Measurements from ENCODE around the gene FAM13C. TPM values are rescaled to one million over a fixed set of nuclear protein-coding genes. Genes with fewer than 3 reads are reported as not detected.
"Not testable (repeated sequence)": the region's sequence is repeated elsewhere in the genome, so short reads cannot be mapped to it uniquely, and the experiment has no call there.

Gene FAM13C
- not detected for polyA plus RNA-seq (2012; ENCODE audit: low read depth, missing spikeins)

- TF ChIP-seq PAX5 (IDR thresholded peaks at IDR 0.05; ENCODE audit: insufficient read depth, low read length, severe bottlenecking) = no peak
- TF ChIP-seq POLR2AphosphoS5 (IDR thresholded peaks at IDR 0.05; ENCODE audit: low read depth, low read length) = no peak
- no peak for TF ChIP-seq TAF1 (IDR thresholded peaks at IDR 0.05; ENCODE audit: low read depth, low read length)
- no peak for TF ChIP-seq POLR2A (IDR thresholded peaks at IDR 0.05; ENCODE audit: low read depth, low read length)
- no peak for TF ChIP-seq SPI1 (IDR thresholded peaks at IDR 0.05; ENCODE audit: low read depth, low read length)
- TF ChIP-seq POU2F2 (IDR thresholded peaks at IDR 0.05; ENCODE audit: low read depth, low read length) = no peak
- FAIRE-seq (no peak), DNase-seq (ENCODE audit: insufficient read length, low spot score) (no peak)
Measured at GRCh38 chr10:59362144-59362958, at the start of gene FAM13C. Gene FAM13C, minus strand, starts transcription at chr10:59362549. Its CDS starts 89 bp downstream, at chr10:59362460.

- TF ChIP-seq SPI1 (IDR thresholded peaks at IDR 0.05; ENCODE audit: low read depth, low read length) (no peak), POLR2A (IDR thresholded peaks at IDR 0.05; ENCODE audit: low read depth, low read length) (no peak), POLR2AphosphoS5 (IDR thresholded peaks at IDR 0.05; ENCODE audit: low read depth, low read length) (no peak), PAX5 (IDR thresholded peaks at IDR 0.05; ENCODE audit: insufficient read depth, low read length, severe bottlenecking) (no peak), TAF1 (IDR thresholded peaks at IDR 0.05; ENCODE audit: low read depth, low read length) (no peak)
- DNase-seq (ENCODE audit: insufficient read length, low spot score) = no peak
- no peak for FAIRE-seq
Measured at GRCh38 chr10:59405235-59405634, 42.9 kb upstream of the FAM13C start.

GRCh38 chr10:59400214-59400613 is 37.9 kb upstream of the FAM13C start:
- no peak for FAIRE-seq
- DNase-seq (ENCODE audit: insufficient read length, low spot score) = no peak
- TF ChIP-seq POU2F2 (IDR thresholded peaks at IDR 0.05; ENCODE audit: low read depth, low read length) (no peak), POLR2AphosphoS5 (IDR thresholded peaks at IDR 0.05; ENCODE audit: low read depth, low read length) (no peak), SPI1 (IDR thresholded peaks at IDR 0.05; ENCODE audit: low read depth, low read length) (no peak), TAF1 (IDR thresholded peaks at IDR 0.05; ENCODE audit: low read depth, low read length) (no peak), POLR2A (IDR thresholded peaks at IDR 0.05; ENCODE audit: low read depth, low read length) (no peak), PAX5 (IDR thresholded peaks at IDR 0.05; ENCODE audit: insufficient read depth, low read length, severe bottlenecking) (no peak)

GRCh38 chr10:59399329-59399728 is 37.0 kb upstream of the FAM13C start:
- not testable (repeated sequence) for FAIRE-seq; DNase-seq (ENCODE audit: insufficient read length, low spot score)

GRCh38 chr10:59397961-59398360 is 35.6 kb upstream of the FAM13C start:
- DNase-seq (ENCODE audit: insufficient read length, low spot score) = no peak
- TF ChIP-seq POLR2AphosphoS5 (IDR thresholded peaks at IDR 0.05; ENCODE audit: low read depth, low read length) (no peak), POU2F2 (IDR thresholded peaks at IDR 0.05; ENCODE audit: low read depth, low read length) (no peak), TAF1 (IDR thresholded peaks at IDR 0.05; ENCODE audit: low read depth, low read length) (no peak), POLR2A (IDR thresholded peaks at IDR 0.05; ENCODE audit: low read depth, low read length) (no peak), PAX5 (IDR thresholded peaks at IDR 0.05; ENCODE audit: insufficient read depth, low read length, severe bottlenecking) (no peak), SPI1 (IDR thresholded peaks at IDR 0.05; ENCODE audit: low read depth, low read length) (no peak)
- FAIRE-seq = no peak

GRCh38 chr10:59395984-59396383 is 33.6 kb upstream of the FAM13C start:
- DNase-seq (ENCODE audit: insufficient read length, low spot score) (no peak), FAIRE-seq (no peak)
- TF ChIP-seq POLR2A (IDR thresholded peaks at IDR 0.05; ENCODE audit: low read depth, low read length) = no peak
- no peak for TF ChIP-seq POU2F2 (IDR thresholded peaks at IDR 0.05; ENCODE audit: low read depth, low read length)
- TF ChIP-seq TAF1 (IDR thresholded peaks at IDR 0.05; ENCODE audit: low read depth, low read length) = no peak
- no peak for TF ChIP-seq PAX5 (IDR thresholded peaks at IDR 0.05; ENCODE audit: insufficient read depth, low read length, severe bottlenecking)
- no peak for TF ChIP-seq SPI1 (IDR thresholded peaks at IDR 0.05; ENCODE audit: low read depth, low read length)
- TF ChIP-seq POLR2AphosphoS5 (IDR thresholded peaks at IDR 0.05; ENCODE audit: low read depth, low read length) = no peak

GRCh38 chr10:59393349-59393748 is 31.0 kb upstream of the FAM13C start:
- FAIRE-seq (no peak), DNase-seq (ENCODE audit: insufficient read length, low spot score) (no peak)
- TF ChIP-seq TAF1 (IDR thresholded peaks at IDR 0.05; ENCODE audit: low read depth, low read length) = no peak
- TF ChIP-seq PAX5 (IDR thresholded peaks at IDR 0.05; ENCODE audit: insufficient read depth, low read length, severe bottlenecking) = no peak
- no peak for TF ChIP-seq POU2F2 (IDR thresholded peaks at IDR 0.05; ENCODE audit: low read depth, low read length)
- TF ChIP-seq POLR2AphosphoS5 (IDR thresholded peaks at IDR 0.05; ENCODE audit: low read depth, low read length) = no peak
- TF ChIP-seq POLR2A (IDR thresholded peaks at IDR 0.05; ENCODE audit: low read depth, low read length) = no peak
- TF ChIP-seq SPI1 (IDR thresholded peaks at IDR 0.05; ENCODE audit: low read depth, low read length) = no peak

- TF ChIP-seq POU2F2 (IDR thresholded peaks at IDR 0.05; ENCODE audit: low read depth, low read length) = no peak
- no peak for TF ChIP-seq POLR2A (IDR thresholded peaks at IDR 0.05; ENCODE audit: low read depth, low read length)
- TF ChIP-seq POLR2AphosphoS5 (IDR thresholded peaks at IDR 0.05; ENCODE audit: low read depth, low read length) = no peak
- TF ChIP-seq PAX5 (IDR thresholded peaks at IDR 0.05; ENCODE audit: insufficient read depth, low read length, severe bottlenecking) = no peak
- TF ChIP-seq TAF1 (IDR thresholded peaks at IDR 0.05; ENCODE audit: low read depth, low read length) = no peak
- TF ChIP-seq SPI1 (IDR thresholded peaks at IDR 0.05; ENCODE audit: low read depth, low read length) = no peak
- DNase-seq (ENCODE audit: insufficient read length, low spot score) = no peak
- no peak for FAIRE-seq
Measured at GRCh38 chr10:59391060-59391459, 28.7 kb upstream of the FAM13C start.

GRCh38 chr10:59388671-59388976 is 26.3 kb upstream of the FAM13C start:
- no peak for FAIRE-seq
- TF ChIP-seq POLR2AphosphoS5 (IDR thresholded peaks at IDR 0.05; ENCODE audit: low read depth, low read length) (no peak), TAF1 (IDR thresholded peaks at IDR 0.05; ENCODE audit: low read depth, low read length) (no peak), PAX5 (IDR thresholded peaks at IDR 0.05; ENCODE audit: insufficient read depth, low read length, severe bottlenecking) (no peak), SPI1 (IDR thresholded peaks at IDR 0.05; ENCODE audit: low read depth, low read length) (no peak), POLR2A (IDR thresholded peaks at IDR 0.05; ENCODE audit: low read depth, low read length) (no peak), POU2F2 (IDR thresholded peaks at IDR 0.05; ENCODE audit: low read depth, low read length) (no peak)
- DNase-seq (ENCODE audit: insufficient read length, low spot score) = no peak

Measured in GM12891 (cell line).